ENCODE data around the gene GPC6. TPM values are rescaled to one million over a fixed set of nuclear protein-coding genes. Genes with fewer than 3 reads are reported as not detected.

GPC6 gene
- polyA plus RNA-seq, 1 of the 3 experiments (the other 2 are of a cell fraction): 6.7 TPM

- TF ChIP-seq TEAD4 (IDR thresholded peaks at IDR 0.05; ENCODE audit: borderline replicate concordance, insufficient read depth): no peak
- TF ChIP-seq RXRA (IDR thresholded peaks at IDR 0.05; ENCODE audit: borderline replicate concordance, low read depth): no peak
Observed at GRCh38 chr13:94169454-94170144, 943.0 kb downstream of the GPC6 start (continued).

DNA sequence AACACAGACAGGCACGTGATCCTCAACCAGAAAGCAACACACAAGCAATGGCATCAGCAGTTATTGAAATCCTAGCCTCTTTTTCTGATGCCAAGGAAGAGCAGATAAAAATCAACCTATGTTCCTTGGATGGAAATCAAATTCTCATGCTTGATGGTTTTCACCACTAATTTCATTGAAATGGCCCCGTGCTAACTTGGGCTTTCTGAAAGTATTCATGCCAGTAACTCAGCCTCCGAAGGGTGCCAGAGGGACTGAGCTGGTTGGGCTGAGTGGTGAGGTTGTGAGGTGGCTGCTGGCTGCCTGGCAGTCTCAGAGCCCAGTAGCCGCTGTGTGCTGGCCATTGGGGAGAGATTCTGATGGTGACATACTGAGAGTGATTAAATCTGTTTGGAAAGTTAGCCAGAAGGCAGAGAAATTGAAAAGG lies 943.6 kb downstream of the GPC6 start:
- CTCF ChIA-PET: no interaction called here
- H3K9me3 ChIP-seq: no peaks in the 10 kb centered on the region
- 30% methylated on average over 4 of the region's 4 CpGs for WGBS (ENCODE audit: low lambda C conversion rate)
- H3K9ac ChIP-seq: no peak overlapping the region
- H4K20me1 ChIP-seq (ENCODE audit: insufficient read depth): no peaks in the 10 kb centered on the region
- no peaks in the 10 kb centered on the region for H3K9me2 ChIP-seq
- no peak for DNase-seq
- H3K79me2 ChIP-seq (ENCODE audit: insufficient read depth): no peaks in the 10 kb centered on the region
- peaks cover 6% of the 10 kb centered on the region for H3F3A ChIP-seq (replicated peaks; ENCODE audit: insufficient read depth)
- no peak overlapping the region; the same call in 1 of the 2 replicates for H2AFZ ChIP-seq (ENCODE audit: low read depth)
- H3K27ac ChIP-seq (ENCODE audit: low read depth in 2 of 2, low read length in 1 of 2): peak overlapping the region in 1 of 2 experiments; percentile 37; a peak in 1 of 4 replicates
- H3K4me2 ChIP-seq: peak overlapping the region; percentile 54
- POLR2A ChIA-PET: no interaction called here
- no peak overlapping the region for H3K4me3 ChIP-seq (ENCODE audit: low read depth in 2 of 2, low read length in 1 of 2)
- peaks cover 3 to 11% of the 10 kb centered on the region in 2 experiments; a peak in 2 of 4 replicates for H3K4me1 ChIP-seq (ENCODE audit: control insufficient read depth in 1 of 2, insufficient read depth in 2 of 2, low read depth in 1 of 2, low read length in 1 of 2)
- H3K27me3 ChIP-seq (ENCODE audit: insufficient read depth): no peaks in the 10 kb centered on the region
- no peaks in the 10 kb centered on the region for H3K36me3 ChIP-seq (replicated peaks in 1 of 2; ENCODE audit: control insufficient read depth in 1 of 2, insufficient read depth in 2 of 2, low read length in 1 of 2)
- TF ChIP-seq EP300 (IDR thresholded peaks at IDR 0.05; ENCODE audit: borderline replicate concordance in 1 of 2, low read depth in 1 of 2, low read length in 1 of 2) (peak in 1 of 2 experiments; percentile 64; a peak in 2 of 4 replicates), MXI1 (IDR thresholded peaks at IDR 0.05; ENCODE audit: low read depth, low read length) (no peak), EZH2phosphoT487 (IDR thresholded peaks at IDR 0.05; ENCODE audit: borderline replicate concordance, low read depth) (no peak), SMC3 (IDR thresholded peaks at IDR 0.05; ENCODE audit: low read depth, low read length) (no peak), ELF1 (IDR thresholded peaks at IDR 0.05) (no peak), JUND (IDR thresholded peaks at IDR 0.05) (peak; percentile 27; the same call in 1 of the 2 replicates), SIN3A (IDR thresholded peaks at IDR 0.05; ENCODE audit: borderline replicate concordance, low read depth, low read length) (no peak), ZBTB33 (IDR thresholded peaks at IDR 0.05; ENCODE audit: borderline replicate concordance, low read depth) (no peak), NFIC (IDR thresholded peaks at IDR 0.05; ENCODE audit: borderline replicate concordance) (peak; percentile 86), TAF1 (IDR thresholded peaks at IDR 0.05; ENCODE audit: borderline replicate concordance, low read depth, low read length) (no peak), CHD2 (IDR thresholded peaks at IDR 0.05; ENCODE audit: low read length, partially characterized antibody) (no peak), FOXM1 (IDR thresholded peaks at IDR 0.05; ENCODE audit: low read depth) (no peak), RAD21 (IDR thresholded peaks at IDR 0.05; ENCODE audit: low read length) (no peak)
- TF ChIP-seq, protein P1, sequence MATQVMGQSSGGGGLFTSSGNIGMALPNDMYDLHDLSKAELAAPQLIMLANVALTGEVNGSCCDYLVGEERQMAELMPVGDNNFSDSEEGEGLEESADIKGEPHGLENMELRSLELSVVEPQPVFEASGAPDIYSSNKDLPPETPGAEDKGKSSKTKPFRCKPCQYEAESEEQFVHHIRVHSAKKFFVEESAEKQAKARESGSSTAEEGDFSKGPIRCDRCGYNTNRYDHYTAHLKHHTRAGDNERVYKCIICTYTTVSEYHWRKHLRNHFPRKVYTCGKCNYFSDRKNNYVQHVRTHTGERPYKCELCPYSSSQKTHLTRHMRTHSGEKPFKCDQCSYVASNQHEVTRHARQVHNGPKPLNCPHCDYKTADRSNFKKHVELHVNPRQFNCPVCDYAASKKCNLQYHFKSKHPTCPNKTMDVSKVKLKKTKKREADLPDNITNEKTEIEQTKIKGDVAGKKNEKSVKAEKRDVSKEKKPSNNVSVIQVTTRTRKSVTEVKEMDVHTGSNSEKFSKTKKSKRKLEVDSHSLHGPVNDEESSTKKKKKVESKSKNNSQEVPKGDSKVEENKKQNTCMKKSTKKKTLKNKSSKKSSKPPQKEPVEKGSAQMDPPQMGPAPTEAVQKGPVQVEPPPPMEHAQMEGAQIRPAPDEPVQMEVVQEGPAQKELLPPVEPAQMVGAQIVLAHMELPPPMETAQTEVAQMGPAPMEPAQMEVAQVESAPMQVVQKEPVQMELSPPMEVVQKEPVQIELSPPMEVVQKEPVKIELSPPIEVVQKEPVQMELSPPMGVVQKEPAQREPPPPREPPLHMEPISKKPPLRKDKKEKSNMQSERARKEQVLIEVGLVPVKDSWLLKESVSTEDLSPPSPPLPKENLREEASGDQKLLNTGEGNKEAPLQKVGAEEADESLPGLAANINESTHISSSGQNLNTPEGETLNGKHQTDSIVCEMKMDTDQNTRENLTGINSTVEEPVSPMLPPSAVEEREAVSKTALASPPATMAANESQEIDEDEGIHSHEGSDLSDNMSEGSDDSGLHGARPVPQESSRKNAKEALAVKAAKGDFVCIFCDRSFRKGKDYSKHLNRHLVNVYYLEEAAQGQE (IDR thresholded peaks at IDR 0.05; ENCODE audit: low read depth, low read length): no peak
- TF ChIP-seq, protein P2, sequence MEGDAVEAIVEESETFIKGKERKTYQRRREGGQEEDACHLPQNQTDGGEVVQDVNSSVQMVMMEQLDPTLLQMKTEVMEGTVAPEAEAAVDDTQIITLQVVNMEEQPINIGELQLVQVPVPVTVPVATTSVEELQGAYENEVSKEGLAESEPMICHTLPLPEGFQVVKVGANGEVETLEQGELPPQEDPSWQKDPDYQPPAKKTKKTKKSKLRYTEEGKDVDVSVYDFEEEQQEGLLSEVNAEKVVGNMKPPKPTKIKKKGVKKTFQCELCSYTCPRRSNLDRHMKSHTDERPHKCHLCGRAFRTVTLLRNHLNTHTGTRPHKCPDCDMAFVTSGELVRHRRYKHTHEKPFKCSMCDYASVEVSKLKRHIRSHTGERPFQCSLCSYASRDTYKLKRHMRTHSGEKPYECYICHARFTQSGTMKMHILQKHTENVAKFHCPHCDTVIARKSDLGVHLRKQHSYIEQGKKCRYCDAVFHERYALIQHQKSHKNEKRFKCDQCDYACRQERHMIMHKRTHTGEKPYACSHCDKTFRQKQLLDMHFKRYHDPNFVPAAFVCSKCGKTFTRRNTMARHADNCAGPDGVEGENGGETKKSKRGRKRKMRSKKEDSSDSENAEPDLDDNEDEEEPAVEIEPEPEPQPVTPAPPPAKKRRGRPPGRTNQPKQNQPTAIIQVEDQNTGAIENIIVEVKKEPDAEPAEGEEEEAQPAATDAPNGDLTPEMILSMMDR (IDR thresholded peaks at IDR 0.05): no peak
- TF ChIP-seq, protein P3, sequence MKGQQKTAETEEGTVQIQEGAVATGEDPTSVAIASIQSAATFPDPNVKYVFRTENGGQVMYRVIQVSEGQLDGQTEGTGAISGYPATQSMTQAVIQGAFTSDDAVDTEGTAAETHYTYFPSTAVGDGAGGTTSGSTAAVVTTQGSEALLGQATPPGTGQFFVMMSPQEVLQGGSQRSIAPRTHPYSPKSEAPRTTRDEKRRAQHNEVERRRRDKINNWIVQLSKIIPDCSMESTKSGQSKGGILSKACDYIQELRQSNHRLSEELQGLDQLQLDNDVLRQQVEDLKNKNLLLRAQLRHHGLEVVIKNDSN (IDR thresholded peaks at IDR 0.05; ENCODE audit: borderline replicate concordance, low read depth): peak; percentile 76
- TF ChIP-seq, protein P4, sequence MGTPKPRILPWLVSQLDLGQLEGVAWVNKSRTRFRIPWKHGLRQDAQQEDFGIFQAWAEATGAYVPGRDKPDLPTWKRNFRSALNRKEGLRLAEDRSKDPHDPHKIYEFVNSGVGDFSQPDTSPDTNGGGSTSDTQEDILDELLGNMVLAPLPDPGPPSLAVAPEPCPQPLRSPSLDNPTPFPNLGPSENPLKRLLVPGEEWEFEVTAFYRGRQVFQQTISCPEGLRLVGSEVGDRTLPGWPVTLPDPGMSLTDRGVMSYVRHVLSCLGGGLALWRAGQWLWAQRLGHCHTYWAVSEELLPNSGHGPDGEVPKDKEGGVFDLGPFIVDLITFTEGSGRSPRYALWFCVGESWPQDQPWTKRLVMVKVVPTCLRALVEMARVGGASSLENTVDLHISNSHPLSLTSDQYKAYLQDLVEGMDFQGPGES (IDR thresholded peaks at IDR 0.05; ENCODE audit: low read depth, low read length): no peak
- TF ChIP-seq, protein P5, sequence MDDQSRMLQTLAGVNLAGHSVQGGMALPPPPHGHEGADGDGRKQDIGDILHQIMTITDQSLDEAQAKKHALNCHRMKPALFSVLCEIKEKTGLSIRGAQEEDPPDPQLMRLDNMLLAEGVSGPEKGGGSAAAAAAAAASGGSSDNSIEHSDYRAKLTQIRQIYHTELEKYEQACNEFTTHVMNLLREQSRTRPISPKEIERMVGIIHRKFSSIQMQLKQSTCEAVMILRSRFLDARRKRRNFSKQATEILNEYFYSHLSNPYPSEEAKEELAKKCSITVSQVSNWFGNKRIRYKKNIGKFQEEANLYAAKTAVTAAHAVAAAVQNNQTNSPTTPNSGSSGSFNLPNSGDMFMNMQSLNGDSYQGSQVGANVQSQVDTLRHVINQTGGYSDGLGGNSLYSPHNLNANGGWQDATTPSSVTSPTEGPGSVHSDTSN (IDR thresholded peaks at IDR 0.05): peak; percentile 56; the same call in 1 of the 2 replicates
